ENCODE data around the gene RGL3. TPM values are rescaled to one million over a fixed set of nuclear protein-coding genes. Genes with fewer than 3 reads are reported as not detected.

RGL3 gene
- polyA plus RNA-seq, 1 of the 3 experiments (the other 2 are of a cell fraction) = 13.3 TPM

GRCh38 chr19:11359421-11359820 lies 59.7 kb downstream of the RGL3 start:
- H3K4me1 ChIP-seq (ENCODE audit: control insufficient read depth in 1 of 2, insufficient read depth in 2 of 2, low read depth in 1 of 2, low read length in 1 of 2) = peaks cover 0 to 18% of the 10 kb centered on the region in 2 experiments; a peak in 1 of 4 replicates
- peaks cover 0 to 9% of the 10 kb centered on the region in 2 experiments for H3K36me3 ChIP-seq (replicated peaks in 1 of 2; ENCODE audit: control insufficient read depth in 1 of 2, insufficient read depth in 2 of 2, low read length in 1 of 2)
- no peaks in the 10 kb centered on the region for H3K9me2 ChIP-seq
- POLR2A ChIA-PET = no interaction called here
- no peak overlapping the region for H3K4me3 ChIP-seq (ENCODE audit: low read depth in 2 of 2, low read length in 1 of 2)
- CTCF ChIA-PET = interaction anchor here (1.7 kb wide), 1 partner anchor 22 kb away, joined by 5 read pairs; no protein-coding TSS in a partner anchor
- H3K27me3 ChIP-seq (ENCODE audit: insufficient read depth) = no peaks in the 10 kb centered on the region
- TF ChIP-seq MXI1 (IDR thresholded peaks at IDR 0.05; ENCODE audit: low read depth, low read length) (no peak), USF1 (IDR thresholded peaks at IDR 0.05; ENCODE audit: borderline replicate concordance, low read depth) (no peak), REST (IDR thresholded peaks at IDR 0.05; ENCODE audit: low read depth, low read length) (no peak), RXRA (IDR thresholded peaks at IDR 0.05; ENCODE audit: borderline replicate concordance, low read depth) (no peak), MEF2A (IDR thresholded peaks at IDR 0.05; ENCODE audit: borderline replicate concordance, low read depth) (no peak), MAX (IDR thresholded peaks at IDR 0.05; ENCODE audit: low read depth) (no peak), FOXM1 (IDR thresholded peaks at IDR 0.05; ENCODE audit: low read depth) (no peak)
- 92% methylated on average over 8 of the region's 11 CpGs for WGBS (ENCODE audit: low lambda C conversion rate)
- no peaks in the 10 kb centered on the region for H3F3A ChIP-seq (replicated peaks; ENCODE audit: insufficient read depth)
- H2AFZ ChIP-seq (ENCODE audit: low read depth) = no peak overlapping the region
- H3K9me3 ChIP-seq = no peaks in the 10 kb centered on the region
- no peak overlapping the region for H3K9ac ChIP-seq
- H4K20me1 ChIP-seq (ENCODE audit: insufficient read depth) = no peaks in the 10 kb centered on the region
- H3K4me2 ChIP-seq = no peak overlapping the region
- H3K79me2 ChIP-seq (ENCODE audit: insufficient read depth) = peaks cover 5% of the 10 kb centered on the region
- DNase-seq = no peak
- H3K27ac ChIP-seq (ENCODE audit: low read depth in 2 of 2, low read length in 1 of 2) = no peak overlapping the region

GRCh38 chr19:11356676-11357550 lies 62.2 kb downstream of the RGL3 start:
- peaks cover 5% of the 10 kb centered on the region for H3K79me2 ChIP-seq (ENCODE audit: insufficient read depth)
- 90% methylated on average over 10 of the region's 11 CpGs for WGBS (ENCODE audit: low lambda C conversion rate)
- no peaks in the 10 kb centered on the region for H3K9me2 ChIP-seq
- CTCF ChIA-PET = no interaction called here
- H3F3A ChIP-seq (replicated peaks; ENCODE audit: insufficient read depth) = no peaks in the 10 kb centered on the region
- POLR2A ChIA-PET = no interaction called here
- DNase-seq = peak; percentile 31
- H3K9ac ChIP-seq = no peak overlapping the region
- no peak overlapping the region for H3K27ac ChIP-seq (ENCODE audit: low read depth in 2 of 2, low read length in 1 of 2)
- H2AFZ ChIP-seq (ENCODE audit: low read depth) = no peak overlapping the region
- peaks cover 0 to 18% of the 10 kb centered on the region in 2 experiments; a peak in 1 of 4 replicates for H3K4me1 ChIP-seq (ENCODE audit: control insufficient read depth in 1 of 2, insufficient read depth in 2 of 2, low read depth in 1 of 2, low read length in 1 of 2)
- TF ChIP-seq RCOR1 (IDR thresholded peaks at IDR 0.05; ENCODE audit: low read length) (no peak), FOSL2 (IDR thresholded peaks at IDR 0.05; ENCODE audit: borderline replicate concordance, low read depth) (no peak), SMC3 (IDR thresholded peaks at IDR 0.05; ENCODE audit: low read depth, low read length) (no peak), RAD21 (IDR thresholded peaks at IDR 0.05; ENCODE audit: low read length) (no peak), FOXM1 (IDR thresholded peaks at IDR 0.05; ENCODE audit: low read depth) (no peak), GATA2 (CRISPR knock-in tag; IDR thresholded peaks at IDR 0.05) (no peak), RXRA (IDR thresholded peaks at IDR 0.05; ENCODE audit: borderline replicate concordance, low read depth) (no peak), TAF1 (IDR thresholded peaks at IDR 0.05; ENCODE audit: borderline replicate concordance, low read depth, low read length) (no peak), REST (IDR thresholded peaks at IDR 0.05; ENCODE audit: low read depth, low read length) (no peak), TEAD4 (IDR thresholded peaks at IDR 0.05; ENCODE audit: borderline replicate concordance, insufficient read depth) (no peak), NFIC (IDR thresholded peaks at IDR 0.05; ENCODE audit: borderline replicate concordance) (no peak)
- no peak overlapping the region for H3K4me3 ChIP-seq (ENCODE audit: low read depth in 2 of 2, low read length in 1 of 2)
- no peaks in the 10 kb centered on the region for H3K27me3 ChIP-seq (ENCODE audit: insufficient read depth)
- H4K20me1 ChIP-seq (ENCODE audit: insufficient read depth) = no peaks in the 10 kb centered on the region
- peaks cover 0 to 3% of the 10 kb centered on the region in 2 experiments for H3K36me3 ChIP-seq (replicated peaks in 1 of 2; ENCODE audit: control insufficient read depth in 1 of 2, insufficient read depth in 2 of 2, low read length in 1 of 2)
- H3K9me3 ChIP-seq = no peaks in the 10 kb centered on the region
- H3K4me2 ChIP-seq = peak overlapping the region; percentile 96; the same call in 1 of the 2 replicates
